Measurements from ENCODE around the gene KCTD4. TPM values are rescaled to one million over a fixed set of nuclear protein-coding genes. Genes with fewer than 3 reads are reported as not detected.

Gene KCTD4
- total RNA-seq, 1 donor from 2014 or later: not detected

- H3K27me3 Mint-ChIP-seq (ENCODE audit: unreplicated experiment): peaks cover 3% of the 10 kb centered on the region
- DNase-seq: no peak
- H3K4me3 Mint-ChIP-seq (ENCODE audit: unreplicated experiment): no peak overlapping the region
- peaks cover 3% of the 10 kb centered on the region for H3K4me1 Mint-ChIP-seq (ENCODE audit: low read depth, unreplicated experiment)
- TF ChIP-seq CTCF (IDR thresholded peaks at IDR 0.05; ENCODE audit: partially characterized antibody, unreplicated experiment): no peak
- H3K36me3 Mint-ChIP-seq (ENCODE audit: unreplicated experiment): no peaks in the 10 kb centered on the region
- H3K9me3 Mint-ChIP-seq (ENCODE audit: unreplicated experiment): no peaks in the 10 kb centered on the region
- H3K27ac Mint-ChIP-seq (ENCODE audit: unreplicated experiment): no peak overlapping the region
These were observed 1.9 kb downstream of the KCTD4 start for GRCh38 chr13:45198924-45199323.

GRCh38 chr13:45198041-45198440, 2.8 kb downstream of the KCTD4 start:
- H3K4me3 Mint-ChIP-seq (ENCODE audit: unreplicated experiment): no peak overlapping the region
- no peaks in the 10 kb centered on the region for H3K36me3 Mint-ChIP-seq (ENCODE audit: unreplicated experiment)
- TF ChIP-seq CTCF (IDR thresholded peaks at IDR 0.05; ENCODE audit: partially characterized antibody, unreplicated experiment): no peak
- no peaks in the 10 kb centered on the region for H3K9me3 Mint-ChIP-seq (ENCODE audit: unreplicated experiment)
- peaks cover 3% of the 10 kb centered on the region for H3K27me3 Mint-ChIP-seq (ENCODE audit: unreplicated experiment)
- H3K4me1 Mint-ChIP-seq (ENCODE audit: low read depth, unreplicated experiment): peaks cover 6% of the 10 kb centered on the region
- H3K27ac Mint-ChIP-seq (ENCODE audit: unreplicated experiment): no peak overlapping the region
- no peak for DNase-seq

GRCh38 chr13:45196622-45197021, 4.2 kb downstream of the KCTD4 start:
- Mint-ChIP-seq H3K4me3 (ENCODE audit: unreplicated experiment) (no peak overlapping the region), H3K27me3 (ENCODE audit: unreplicated experiment) (peaks cover 3% of the 10 kb centered on the region), H3K9me3 (ENCODE audit: unreplicated experiment) (no peaks in the 10 kb centered on the region), H3K27ac (ENCODE audit: unreplicated experiment) (no peak overlapping the region), H3K36me3 (ENCODE audit: unreplicated experiment) (no peaks in the 10 kb centered on the region), H3K4me1 (ENCODE audit: low read depth, unreplicated experiment) (peaks cover 6% of the 10 kb centered on the region)
- no peak for TF ChIP-seq CTCF (IDR thresholded peaks at IDR 0.05; ENCODE audit: partially characterized antibody, unreplicated experiment)
- no peak for DNase-seq

- Mint-ChIP-seq H3K9me3 (ENCODE audit: unreplicated experiment) (no peaks in the 10 kb centered on the region), H3K27me3 (ENCODE audit: unreplicated experiment) (peaks cover 3% of the 10 kb centered on the region), H3K4me3 (ENCODE audit: unreplicated experiment) (no peak overlapping the region), H3K4me1 (ENCODE audit: low read depth, unreplicated experiment) (peaks cover 6% of the 10 kb centered on the region), H3K27ac (ENCODE audit: unreplicated experiment) (no peak overlapping the region), H3K36me3 (ENCODE audit: unreplicated experiment) (no peaks in the 10 kb centered on the region)
- no peak for TF ChIP-seq CTCF (IDR thresholded peaks at IDR 0.05; ENCODE audit: partially characterized antibody, unreplicated experiment)
- DNase-seq: no peak
These were observed 4.7 kb downstream of the KCTD4 start for GRCh38 chr13:45196096-45196495.

GRCh38 chr13:45195421-45195820, 5.4 kb downstream of the KCTD4 start:
- Mint-ChIP-seq H3K9me3 (ENCODE audit: unreplicated experiment) (no peaks in the 10 kb centered on the region), H3K4me1 (ENCODE audit: low read depth, unreplicated experiment) (peaks cover 6% of the 10 kb centered on the region), H3K27ac (ENCODE audit: unreplicated experiment) (no peak overlapping the region), H3K36me3 (ENCODE audit: unreplicated experiment) (no peaks in the 10 kb centered on the region), H3K27me3 (ENCODE audit: unreplicated experiment) (peaks cover 3% of the 10 kb centered on the region), H3K4me3 (ENCODE audit: unreplicated experiment) (no peak overlapping the region)
- no peak for TF ChIP-seq CTCF (IDR thresholded peaks at IDR 0.05; ENCODE audit: partially characterized antibody, unreplicated experiment)
- DNase-seq: no peak
